ENCODE results near the gene RPL3.
"Not testable (repeated sequence)": the region's sequence is repeated elsewhere in the genome, so short reads cannot be mapped to it uniquely, and the experiment has no call there.

DNA sequence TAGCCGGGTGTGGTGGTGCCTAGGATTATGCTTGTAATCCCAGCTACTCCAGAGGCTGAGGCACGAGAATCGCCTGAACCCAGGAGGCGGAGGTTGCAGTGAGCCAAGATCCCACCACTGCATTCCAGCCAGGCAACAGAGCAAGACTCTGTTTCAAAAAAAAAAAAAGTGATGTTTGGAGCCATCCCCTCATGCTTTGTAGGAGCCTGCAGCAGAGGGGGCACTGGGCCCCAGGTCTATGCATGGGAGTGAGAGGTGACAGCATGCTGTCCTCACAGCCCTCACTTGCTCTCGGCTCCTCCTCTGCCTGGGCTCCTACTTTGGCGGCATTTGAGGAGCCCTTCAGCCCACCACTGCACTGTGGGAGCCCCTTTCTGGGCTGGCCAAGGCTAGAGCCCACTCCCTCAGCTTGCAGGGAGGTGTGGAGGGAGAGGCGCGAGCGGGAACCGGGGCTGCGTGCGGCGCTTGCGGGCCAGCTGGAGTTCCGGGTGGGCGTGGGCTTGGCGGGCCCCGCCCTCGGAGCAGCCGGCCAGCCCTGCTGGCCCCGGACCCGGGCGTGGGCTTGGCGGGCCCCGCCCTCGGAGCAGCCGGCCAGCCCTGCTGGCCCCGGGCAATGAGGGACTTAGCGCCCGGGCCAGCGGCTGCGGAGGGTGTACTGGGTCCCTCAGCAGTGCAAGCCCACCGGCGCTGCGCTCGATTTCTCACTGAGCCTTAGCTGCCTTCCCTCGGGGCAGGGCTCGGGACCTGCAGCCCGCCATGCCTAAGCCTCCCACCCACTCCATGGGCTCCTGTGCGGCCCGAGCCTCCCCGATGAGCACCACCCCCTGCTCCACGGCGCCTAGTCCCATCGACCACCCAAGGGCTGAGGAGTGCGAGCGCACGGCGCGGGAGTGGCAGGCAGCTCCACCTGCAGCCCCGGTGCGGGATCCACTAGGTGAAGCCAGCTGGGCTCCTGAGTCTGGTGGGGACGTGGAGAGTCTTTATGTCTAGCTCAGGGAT lies 38.0 kb upstream of the RPL3 start:
- TF ChIP-seq, protein P1, sequence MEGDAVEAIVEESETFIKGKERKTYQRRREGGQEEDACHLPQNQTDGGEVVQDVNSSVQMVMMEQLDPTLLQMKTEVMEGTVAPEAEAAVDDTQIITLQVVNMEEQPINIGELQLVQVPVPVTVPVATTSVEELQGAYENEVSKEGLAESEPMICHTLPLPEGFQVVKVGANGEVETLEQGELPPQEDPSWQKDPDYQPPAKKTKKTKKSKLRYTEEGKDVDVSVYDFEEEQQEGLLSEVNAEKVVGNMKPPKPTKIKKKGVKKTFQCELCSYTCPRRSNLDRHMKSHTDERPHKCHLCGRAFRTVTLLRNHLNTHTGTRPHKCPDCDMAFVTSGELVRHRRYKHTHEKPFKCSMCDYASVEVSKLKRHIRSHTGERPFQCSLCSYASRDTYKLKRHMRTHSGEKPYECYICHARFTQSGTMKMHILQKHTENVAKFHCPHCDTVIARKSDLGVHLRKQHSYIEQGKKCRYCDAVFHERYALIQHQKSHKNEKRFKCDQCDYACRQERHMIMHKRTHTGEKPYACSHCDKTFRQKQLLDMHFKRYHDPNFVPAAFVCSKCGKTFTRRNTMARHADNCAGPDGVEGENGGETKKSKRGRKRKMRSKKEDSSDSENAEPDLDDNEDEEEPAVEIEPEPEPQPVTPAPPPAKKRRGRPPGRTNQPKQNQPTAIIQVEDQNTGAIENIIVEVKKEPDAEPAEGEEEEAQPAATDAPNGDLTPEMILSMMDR (conservative IDR thresholded peaks at IDR 0.05 in 1 of 2, IDR thresholded peaks at IDR 0.05 in 1 of 2; ENCODE audit: low read depth in 1 of 2, low read length in 2 of 2), result not testable (repeated sequence)
- not testable (repeated sequence) for TF ChIP-seq EZH2 (IDR thresholded peaks at IDR 0.05; ENCODE audit: low read length, missing control alignments)

Measured in fibroblast of lung (primary cell).